Heart left ventricle (tissue), 16 donors: Measurements from ENCODE around the gene SORCS1. TPM values are rescaled to one million over a fixed set of nuclear protein-coding genes. Genes with fewer than 3 reads are reported as not detected.

Experiments used
- ATAC-seq, 4 donors: fragments of 200-7000 bp; cut with Tn5 transposase; one replicate each; pipeline ENCODE4 v1.9.1; 2020 to 2022; ENCODE audit warnings: moderate library complexity in 4 of 4, mild to moderate bottlenecking in 3 of 4, moderate number of reproducible peaks in 1 of 4
- DNase-seq, 5 donors: peaks; one replicate each; pipeline ENCODE4 v3.0.0-alpha.2; 2020
- H3K27ac ChIP-seq, 12 donors: fragments of 200-600 bp; sonication (generic) in 4 of 12; one replicate each; pipeline versions ENCODE4 v1.5.0 to v1.8.0; 2016 to 2022; ENCODE audit warnings: mild to moderate bottlenecking in 2 of 12
- H3K27me3 ChIP-seq, 9 donors: fragments of 200-600 bp; sonication (generic) in 2 of 9; one replicate each; pipeline versions ENCODE4 v1.5.1 to v1.8.0; 2016 to 2022; ENCODE audit warnings: mild to moderate bottlenecking in 3 of 9
- H3K36me3 ChIP-seq, 9 donors: fragments of 200-600 bp; sonication (generic) in 2 of 9; one replicate each; pipeline versions ENCODE4 v1.5.0 to v1.8.0; 2018 to 2022; ENCODE audit warnings: mild to moderate bottlenecking in 2 of 9
- H3K4me1 ChIP-seq, 12 donors: fragments of 200-600 bp; sonication (generic) in 4 of 12; one replicate each; pipeline versions ENCODE4 v1.5.0 to v1.8.0; 2016 to 2022; ENCODE audit warnings: mild to moderate bottlenecking in 3 of 12
- H3K4me3 ChIP-seq, 12 donors: fragments of 200-600 bp; sonication (generic) in 4 of 12; one replicate each; pipeline versions ENCODE4 v1.5.0 to v1.8.0; 2017 to 2022; ENCODE audit warnings: mild to moderate bottlenecking in 9 of 12, moderate library complexity in 4 of 12
- H3K9me3 ChIP-seq, 12 donors: fragments of 200-600 bp; sonication (generic) in 4 of 12; one replicate each; pipeline versions ENCODE4 v1.5.0 to v1.8.0; 2016 to 2022; ENCODE audit warnings: mild to moderate bottlenecking in 1 of 12
- POLR2A ChIP-seq, 2 donors: fragments of 450-650 bp; IDR thresholded peaks; one replicate each; pipeline ENCODE4 v1.6.1; 2017; ENCODE audit warnings: antibody characterized with exemption in 2 of 2, mild to moderate bottlenecking in 2 of 2, moderate library complexity in 2 of 2
- WGBS, 4 donors: extraction: QIAGEN DNeasy Blood & Tissue Kit in 2 of 4; methylation state at CpG; one replicate each; pipeline versions ENCODE4 v1.1.5 to v1.1.7; 2013 to 2018; 5-methylcytosine and 5-hydroxymethylcytosine counted together
- intact Hi-C, 10 donors: fragments of 100-400 bp; cut with DNase I; formaldehyde crosslinking; loops; one replicate each; pipeline versions ENCODE4 v1.11.1 to v1.14.2; 2022
- polyA plus RNA-seq, 2 donors: library from polyadenylated mRNA; stranded (reverse); fragments of 200-250 nt; gene quantifications; one replicate each; pipeline ENCODE4 v1.2.3, GENCODE V29; 2013
- total RNA-seq, 9 donors: library from RNA; depleted of rRNA in 2 of 9; stranded (reverse); fragments of >200 nt in 2 of 9; fragmentation: NEBNext Ultra II Directional in 3 of 9; extraction: Animal tissue kit (Norgen Biotek cat#: 25700) in 3 of 9; gene quantifications; one replicate each; pipeline versions ENCODE4 v1.1.0 to v1.2.4, GENCODE V29; 2016 to 2023
- TF ChIP-seq, protein P1 (sequence below), 12 donors: fragments of 200-600 bp; sonication (generic) in 4 of 12; IDR thresholded peaks; one replicate each; pipeline versions ENCODE4 v1.5.0 to v1.8.0; 2018 to 2022; ENCODE audit warnings: antibody characterized with exemption in 12 of 12, mild to moderate bottlenecking in 5 of 12
- donor health status: ischemic (EF 13 %, LVEDD 7.1; RV severe dilation, severe dysfunction).
- donor health status: healthy with polysubstance abuse.
- donor health status: DM: no; HTN: yes; CAD: no.
- donor health status: DM: no; HTN: no; CAD: no.
- donor health status: ischemic (EF 25% LVEDD 6.9; RV normal size, moderate dysfunction).
- donor health status: ischemic (EF 25% LVEDD 5.7; RV mildly dilated, moderate dysfunction).
- donor health status: healthy.
- donor health status: DM: yes; HTN: yes; CAD: no.
- donor health status: ischemic (EF 35%, LVEDD 5.7; RV mildly dilated, moderate dysfunction).
- donor health status: nonischemic (EF 11% LVEDD 7.7; RV severe dilation, severe dysfunction).
- donor health status: DM: yes; HTN: yes; CAD: no.
- donor health status: PGD.
- donor health status: ischemic (EF 29% LVEDD 5.4; RV normal size, mild dysfunction).
- donor health status: nonischemic (EF 23%, LVEDD 6.1; RV moderate dilation, normal function).

The SORCS1 gene
- total and polyA plus RNA-seq, 11 donors, result 0.23 to 5.7 (median 1.1) TPM

GRCh38 chr10:106706127-106706526 is 458.4 kb downstream of the SORCS1 start:
- Histone ChIP-seq H3K27me3 (peaks cover 0 to 14% (median 0%) of the 10 kb centered on the region in 9 donors), H3K36me3 (no peaks in the 10 kb centered on the region), H3K4me1 (no peaks in the 10 kb centered on the region), H3K27ac (no peak overlapping the region), H3K9me3 (no peaks in the 10 kb centered on the region), H3K4me3 (no peak overlapping the region)
- ATAC-seq (no peak), DNase-seq (no peak)
- intact Hi-C loops, result loop anchor here in 6 of 10 donors (5.0 to 10.0 kb wide), 5 partner anchors 439 to 1839 kb away; no protein-coding TSS in a partner anchor
- TF ChIP-seq POLR2A (IDR thresholded peaks at IDR 0.05), result no peak

- intact Hi-C loops, result loop anchor here in 7 of 10 donors (2.0 to 10.0 kb wide), 6 partner anchors 439 to 1839 kb away; no protein-coding TSS in a partner anchor
- Histone ChIP-seq H3K27ac (no peak overlapping the region), H3K27me3 (peaks cover 0 to 11% (median 0%) of the 10 kb centered on the region in 9 donors), H3K36me3 (no peaks in the 10 kb centered on the region), H3K4me3 (peak overlapping the region in 4 of 12 donors; percentile 11 to 40 (median 37)), H3K9me3 (no peaks in the 10 kb centered on the region), H3K4me1 (no peaks in the 10 kb centered on the region)
- no peak for TF ChIP-seq POLR2A (IDR thresholded peaks at IDR 0.05)
- TF ChIP-seq, protein P1, sequence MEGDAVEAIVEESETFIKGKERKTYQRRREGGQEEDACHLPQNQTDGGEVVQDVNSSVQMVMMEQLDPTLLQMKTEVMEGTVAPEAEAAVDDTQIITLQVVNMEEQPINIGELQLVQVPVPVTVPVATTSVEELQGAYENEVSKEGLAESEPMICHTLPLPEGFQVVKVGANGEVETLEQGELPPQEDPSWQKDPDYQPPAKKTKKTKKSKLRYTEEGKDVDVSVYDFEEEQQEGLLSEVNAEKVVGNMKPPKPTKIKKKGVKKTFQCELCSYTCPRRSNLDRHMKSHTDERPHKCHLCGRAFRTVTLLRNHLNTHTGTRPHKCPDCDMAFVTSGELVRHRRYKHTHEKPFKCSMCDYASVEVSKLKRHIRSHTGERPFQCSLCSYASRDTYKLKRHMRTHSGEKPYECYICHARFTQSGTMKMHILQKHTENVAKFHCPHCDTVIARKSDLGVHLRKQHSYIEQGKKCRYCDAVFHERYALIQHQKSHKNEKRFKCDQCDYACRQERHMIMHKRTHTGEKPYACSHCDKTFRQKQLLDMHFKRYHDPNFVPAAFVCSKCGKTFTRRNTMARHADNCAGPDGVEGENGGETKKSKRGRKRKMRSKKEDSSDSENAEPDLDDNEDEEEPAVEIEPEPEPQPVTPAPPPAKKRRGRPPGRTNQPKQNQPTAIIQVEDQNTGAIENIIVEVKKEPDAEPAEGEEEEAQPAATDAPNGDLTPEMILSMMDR (IDR thresholded peaks at IDR 0.05), result peak; percentile 57 to 79 (median 74)
- ATAC-seq (peak in 3 of 4 donors; percentile 55 to 77 (median 60)), DNase-seq (peak in 4 of 5 donors; percentile 33 to 49 (median 43))
- 12 to 19% (median 16%) methylated on average over 9 of the region's 9 CpGs for WGBS, 4 donors
Measured at GRCh38 chr10:106705681-106706100, 458.8 kb downstream of the SORCS1 start.

GRCh38 chr10:106696239-106696638 is 468.3 kb downstream of the SORCS1 start:
- Histone ChIP-seq H3K4me3 (no peak overlapping the region), H3K9me3 (no peaks in the 10 kb centered on the region)

GRCh38 chr10:106694696-106695095 is 469.8 kb downstream of the SORCS1 start:
- 71 to 94% (median 80%) methylated on average over 1 of the region's 1 CpG for WGBS, 4 donors
- Histone ChIP-seq H3K4me3 (no peak overlapping the region), H3K9me3 (no peaks in the 10 kb centered on the region), H3K27me3 (peaks cover 0 to 4% (median 0%) of the 10 kb centered on the region in 9 donors), H3K36me3 (no peaks in the 10 kb centered on the region), H3K4me1 (no peaks in the 10 kb centered on the region), H3K27ac (no peak overlapping the region)
- no peak for TF ChIP-seq POLR2A (IDR thresholded peaks at IDR 0.05)
- TF ChIP-seq, protein P1 (IDR thresholded peaks at IDR 0.05), result no peak
- ATAC-seq (no peak), DNase-seq (no peak)
- intact Hi-C loops, result no loop called here

More at GRCh38 chr10:106696239-106696638, 468.3 kb downstream of the SORCS1 start:
- Histone ChIP-seq H3K4me1 (no peaks in the 10 kb centered on the region), H3K27ac (no peak overlapping the region), H3K27me3 (peaks cover 0 to 4% (median 0%) of the 10 kb centered on the region in 9 donors), H3K36me3 (no peaks in the 10 kb centered on the region)
- no peak for TF ChIP-seq POLR2A (IDR thresholded peaks at IDR 0.05)
- TF ChIP-seq, protein P1 (IDR thresholded peaks at IDR 0.05), result no peak
- DNase-seq (no peak), ATAC-seq (no peak)
- WGBS, 4 donors, result 57 to 80% (median 62%) methylated on average over 2 of the region's 2 CpGs
- intact Hi-C loops, result no loop called here

DNA sequence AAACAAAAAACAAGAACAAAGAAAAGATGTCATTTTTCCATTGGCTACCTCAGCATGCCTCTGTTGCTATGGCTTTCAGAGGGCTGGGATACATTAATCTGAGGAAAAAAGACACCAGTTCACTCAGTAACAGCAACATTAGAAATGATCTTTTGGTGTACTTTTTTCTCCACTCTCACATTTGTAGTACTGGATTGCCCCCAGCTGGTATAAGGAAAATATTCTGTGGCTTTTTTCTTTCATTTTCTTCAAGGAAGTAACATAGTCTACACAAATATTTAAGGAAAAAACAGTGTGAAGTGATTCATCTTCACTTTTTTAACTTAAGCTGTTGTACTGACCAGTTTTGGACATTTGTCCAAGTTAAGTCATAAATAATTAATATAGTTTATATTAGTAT is 482.3 kb downstream of the SORCS1 start:
- no peak for ATAC-seq
- Histone ChIP-seq H3K4me3 (no peak overlapping the region), H3K36me3 (no peaks in the 10 kb centered on the region), H3K9me3 (peaks cover 0 to 4% (median 0%) of the 10 kb centered on the region in 12 donors), H3K27me3 (no peaks in the 10 kb centered on the region), H3K4me1 (peaks cover 0 to 7% (median 0%) of the 10 kb centered on the region in 12 donors), H3K27ac (no peak overlapping the region)
- no peak for DNase-seq
- intact Hi-C loops, result loop anchor here in 6 of 10 donors (1.0 to 5.0 kb wide), 5 partner anchors 53 to 730 kb away; no protein-coding TSS in a partner anchor
- TF ChIP-seq, protein P1 (IDR thresholded peaks at IDR 0.05), result peak in 7 of 12 donors; percentile 17 to 41 (median 31)
- no peak for TF ChIP-seq POLR2A (IDR thresholded peaks at IDR 0.05)
